ENCODE data around the gene BAZ1A. TPM values are rescaled to one million over a fixed set of nuclear protein-coding genes. Genes with fewer than 3 reads are reported as not detected.

Gene BAZ1A
- total and polyA plus RNA-seq, 2 donors (not counting 1 experiment from before 2014, with no cell fraction given) = 18.8 to 36.8 TPM

- Histone ChIP-seq H3K4me1 (ENCODE audit: control insufficient read depth in 2 of 2, insufficient read depth in 2 of 2, low read length in 2 of 2) (no peaks in the 10 kb centered on the region), H3K79me2 (ENCODE audit: control insufficient read depth, insufficient read depth, low read length) (peaks cover 10% of the 10 kb centered on the region), H3K4me2 (replicated peaks; ENCODE audit: low read depth, low read length, poor library complexity, severe bottlenecking) (no peak overlapping the region), H3K9ac (ENCODE audit: low read length) (no peak overlapping the region), H3K27me3 (replicated peaks in 1 of 4; ENCODE audit: control extremely low read depth in 1 of 4, control insufficient read depth in 3 of 4, insufficient read depth in 4 of 4, low read length in 3 of 4) (no peaks in the 10 kb centered on the region), H2AFZ (ENCODE audit: insufficient read depth, low read depth, low read length, poor library complexity, severe bottlenecking) (no peak overlapping the region), H3K36me3 (replicated peaks in 1 of 2; ENCODE audit: control extremely low read depth in 1 of 2, control insufficient read depth in 1 of 2, extremely low read depth in 1 of 2, insufficient read depth in 2 of 2, low read length in 1 of 2) (peaks cover 15 to 53% of the 10 kb centered on the region in 2 experiments), H3K27ac (ENCODE audit: low read length in 2 of 2) (no peak overlapping the region), H3K9me3 (ENCODE audit: control extremely low read depth in 1 of 3, control insufficient read depth in 2 of 3, insufficient read depth in 1 of 3, low read length in 2 of 3) (peaks cover 0 to 5% (median 0%) of the 10 kb centered on the region in 3 donors), H3K4me3 (ENCODE audit: control extremely low read depth in 1 of 5, extremely low read depth in 1 of 5, insufficient read depth in 1 of 5, low read depth in 2 of 5, low read length in 4 of 5) (no peak overlapping the region), H4K20me1 (ENCODE audit: control insufficient read depth, insufficient read depth, low read length, poor library complexity, severe bottlenecking) (no peaks in the 10 kb centered on the region)
- TF ChIP-seq CTCF (IDR thresholded peaks at IDR 0.05) (no peak), EZH2 (IDR thresholded peaks at IDR 0.05; ENCODE audit: borderline replicate concordance, insufficient read depth, low read depth, low read length, poor library complexity, severe bottlenecking) (no peak)
- Mint-ChIP-seq H3K4me1 (no peaks in the 10 kb centered on the region), H3K27me3 (no peaks in the 10 kb centered on the region), H3K9me3 (ENCODE audit: insufficient read depth) (no peaks in the 10 kb centered on the region), H3K4me3 (no peak overlapping the region), H3K27ac (no peak overlapping the region)
- ATAC-seq (ENCODE audit: low read depth) (no peak), DNase-seq (no peak)
- ChIA-PET CTCF (no interaction called here), POLR2A (no interaction called here)
- intact Hi-C loops (cut with micrococcal nuclease) = no loop called here
- 100% methylated on average over 1 of the region's 2 CpGs for WGBS (ENCODE audit: insufficient coverage)
Observed at GRCh38 chr14:34794217-34794616, 80.9 kb downstream of the BAZ1A start.

GRCh38 chr14:34792598-34792997 is 82.6 kb downstream of the BAZ1A start:
- H3K9ac ChIP-seq (ENCODE audit: low read length) = no peak overlapping the region
- H3K9me3 ChIP-seq (ENCODE audit: control extremely low read depth in 1 of 3, control insufficient read depth in 2 of 3, insufficient read depth in 1 of 3, low read length in 2 of 3) = no peaks in the 10 kb centered on the region
- intact Hi-C loops (cut with micrococcal nuclease) = no loop called here
- no peaks in the 10 kb centered on the region for H3K27me3 Mint-ChIP-seq
- ATAC-seq (ENCODE audit: low read depth) = no peak
- H3K4me2 ChIP-seq (replicated peaks; ENCODE audit: low read depth, low read length, poor library complexity, severe bottlenecking) = no peak overlapping the region
- no peaks in the 10 kb centered on the region for H4K20me1 ChIP-seq (ENCODE audit: control insufficient read depth, insufficient read depth, low read length, poor library complexity, severe bottlenecking)
- H3K4me1 ChIP-seq (ENCODE audit: control insufficient read depth in 2 of 2, insufficient read depth in 2 of 2, low read length in 2 of 2) = no peaks in the 10 kb centered on the region
- POLR2A ChIA-PET = no interaction called here
- TF ChIP-seq CTCF (IDR thresholded peaks at IDR 0.05) (no peak), EZH2 (IDR thresholded peaks at IDR 0.05; ENCODE audit: borderline replicate concordance, insufficient read depth, low read depth, low read length, poor library complexity, severe bottlenecking) (no peak)
- no peak for DNase-seq
- H3K9me3 Mint-ChIP-seq (ENCODE audit: insufficient read depth) = no peaks in the 10 kb centered on the region
- H3K4me3 Mint-ChIP-seq = no peak overlapping the region
- H2AFZ ChIP-seq (ENCODE audit: insufficient read depth, low read depth, low read length, poor library complexity, severe bottlenecking) = no peak overlapping the region
- no peaks in the 10 kb centered on the region for H3K27me3 ChIP-seq (replicated peaks in 1 of 4; ENCODE audit: control extremely low read depth in 1 of 4, control insufficient read depth in 3 of 4, insufficient read depth in 4 of 4, low read length in 3 of 4)
- peaks cover 9% of the 10 kb centered on the region for H3K79me2 ChIP-seq (ENCODE audit: control insufficient read depth, insufficient read depth, low read length)
- CTCF ChIA-PET = no interaction called here
- no peaks in the 10 kb centered on the region for H3K4me1 Mint-ChIP-seq
- no peak overlapping the region for H3K27ac Mint-ChIP-seq
- WGBS (ENCODE audit: insufficient coverage) = 100% methylated on average over 1 of the region's 1 CpG
- no peak overlapping the region for H3K27ac ChIP-seq (ENCODE audit: low read length in 2 of 2)
- no peak overlapping the region for H3K4me3 ChIP-seq (ENCODE audit: control extremely low read depth in 1 of 5, extremely low read depth in 1 of 5, insufficient read depth in 1 of 5, low read depth in 2 of 5, low read length in 4 of 5)
- peaks cover 15 to 48% of the 10 kb centered on the region in 2 experiments for H3K36me3 ChIP-seq (replicated peaks in 1 of 2; ENCODE audit: control extremely low read depth in 1 of 2, control insufficient read depth in 1 of 2, extremely low read depth in 1 of 2, insufficient read depth in 2 of 2, low read length in 1 of 2)
